H9 (cell line): ENCODE data around the gene TRIM2. TPM values are rescaled to one million over a fixed set of nuclear protein-coding genes. Genes with fewer than 3 reads are reported as not detected.

Experiments used
- DNase-seq: peaks from one replicate; pipeline ENCODE4 v3.0.0-alpha.2; 2017
- H2AFZ ChIP-seq: one replicate; pipeline ENCODE4 v1.6.1; 2013; ENCODE audit warnings: mild to moderate bottlenecking, low read length, control low read depth, moderate library complexity
- H2AK5ac ChIP-seq: 2 replicates; pipeline ENCODE4 v1.6.1; 2013; ENCODE audit warnings: low read length, control low read depth, mixed read lengths; ENCODE audit not compliant: insufficient read length
- H2BK120ac ChIP-seq: one replicate; pipeline ENCODE4 v1.6.1; 2013; ENCODE audit warnings: low read depth, mild to moderate bottlenecking, low read length, control low read depth, inconsistent platforms; ENCODE audit not compliant: poor library complexity, severe bottlenecking
- H2BK12ac ChIP-seq: 2 replicates; pipeline ENCODE4 v1.6.1; 2013; ENCODE audit warnings: low read length, control low read depth, mixed read lengths, low read depth; ENCODE audit not compliant: insufficient read length
- H2BK15ac ChIP-seq: 2 replicates; pipeline ENCODE4 v1.6.1; 2013; ENCODE audit warnings: low read depth, low read length, control low read depth
- H2BK20ac ChIP-seq: one replicate; pipeline ENCODE4 v1.6.1; 2013; ENCODE audit warnings: low read depth, mild to moderate bottlenecking, low read length, control low read depth, inconsistent platforms; ENCODE audit not compliant: poor library complexity, severe bottlenecking
- H2BK5ac ChIP-seq: 2 replicates; pipeline ENCODE4 v1.6.1; 2013; ENCODE audit warnings: low read length, control low read depth, mixed read lengths; ENCODE audit not compliant: insufficient read length
- H3K14ac ChIP-seq: 2 replicates; pipeline ENCODE4 v1.6.1; 2013; ENCODE audit warnings: low read length, control low read depth; ENCODE audit not compliant: insufficient read depth
- H3K18ac ChIP-seq: 2 replicates; pipeline ENCODE4 v1.6.1; 2013; ENCODE audit warnings: low read depth, mild to moderate bottlenecking, mixed read lengths, low read length, control low read depth; ENCODE audit not compliant: insufficient read length
- H3K23ac ChIP-seq: 2 replicates; pipeline ENCODE4 v1.6.1; 2013; ENCODE audit warnings: low read length, control low read depth, mixed read lengths, low read depth; ENCODE audit not compliant: insufficient read length
- H3K23me2 ChIP-seq: 2 replicates; pipeline ENCODE4 v1.6.1; 2013; ENCODE audit warnings: low read depth, mild to moderate bottlenecking, mixed read lengths, low read length, control low read depth; ENCODE audit not compliant: insufficient read length, poor library complexity, severe bottlenecking
- H3K27ac ChIP-seq: 2 replicates; pipeline ENCODE4 v1.5.1; 2013; ENCODE audit warnings: low read length, control low read depth, mixed read lengths, low read depth; ENCODE audit not compliant: insufficient read length
- H3K27me3 ChIP-seq: 2 replicates; pipeline ENCODE4 v1.6.1; 2013; ENCODE audit warnings: low read length, control low read depth, inconsistent platforms; ENCODE audit not compliant: insufficient read depth
- H3K4ac ChIP-seq: 2 replicates; pipeline ENCODE4 v1.6.1; 2013; ENCODE audit warnings: low read depth, mild to moderate bottlenecking, control low read depth, inconsistent platforms, low read length, moderate library complexity
- H3K4me1 ChIP-seq: 2 replicates; pipeline ENCODE4 v1.6.1; 2013; ENCODE audit warnings: low read length, control low read depth, inconsistent platforms; ENCODE audit not compliant: insufficient read depth
- H3K4me2 ChIP-seq: 2 replicates; pipeline ENCODE4 v1.6.1; 2013; ENCODE audit warnings: low read length, control low read depth, mixed read lengths; ENCODE audit not compliant: insufficient read length, insufficient read depth
- H3K56ac ChIP-seq: 2 replicates; pipeline ENCODE4 v1.6.1; 2013; ENCODE audit warnings: low read depth, mild to moderate bottlenecking, mixed read lengths, low read length, control low read depth; ENCODE audit not compliant: insufficient read length
- H3K79me1 ChIP-seq: 2 replicates; pipeline ENCODE4 v1.6.1; 2013; ENCODE audit warnings: low read depth, mild to moderate bottlenecking, moderate library complexity, low read length, control low read depth, inconsistent platforms; ENCODE audit not compliant: insufficient read depth, poor library complexity, severe bottlenecking
- H3K79me2 ChIP-seq: 2 replicates; pipeline ENCODE4 v1.6.1; 2013; ENCODE audit warnings: low read length, control low read depth, inconsistent platforms; ENCODE audit not compliant: insufficient read depth
- H3K9ac ChIP-seq: 2 replicates; pipeline ENCODE4 v1.6.1; 2013; ENCODE audit warnings: low read length, control low read depth, mixed read lengths; ENCODE audit not compliant: insufficient read length; ENCODE audit errors: extremely low read depth
- H3K9me3 ChIP-seq: one replicate; pipeline ENCODE4 v1.6.1; 2013; ENCODE audit warnings: low read depth, low read length, inconsistent platforms; ENCODE audit not compliant: control insufficient read depth
- H3T11ph ChIP-seq: one replicate; pipeline ENCODE4 v1.6.1; 2013; ENCODE audit warnings: mild to moderate bottlenecking, low read length, control low read depth, inconsistent platforms
- H4K20me1 ChIP-seq: one replicate; pipeline ENCODE4 v1.6.1; 2013; ENCODE audit not compliant: control insufficient read depth, insufficient read length, insufficient read depth
- H4K5ac ChIP-seq: 2 replicates; pipeline ENCODE4 v1.6.1; 2013; ENCODE audit warnings: low read depth, mild to moderate bottlenecking, mixed read lengths, low read length, control low read depth; ENCODE audit not compliant: insufficient read length
- H4K8ac ChIP-seq: replicated peaks from 2 replicates; pipeline ENCODE4 v1.6.1; 2013; ENCODE audit warnings: low read length, control low read depth, mixed read lengths, low read depth; ENCODE audit not compliant: insufficient read length
- H4K91ac ChIP-seq: 2 replicates; pipeline ENCODE4 v1.6.1; 2013; ENCODE audit warnings: low read depth, mild to moderate bottlenecking, moderate library complexity, mixed read lengths, low read length, control low read depth; ENCODE audit not compliant: insufficient read length
- H3K27ac Mint-ChIP-seq, 3 experiments: 2 replicates in 2 of 3; 3 replicates in 1 of 3; pipeline ENCODE4 v1.8.0; 2020 to 2021; ENCODE audit warnings: mixed read lengths in 3 of 3, mild to moderate bottlenecking in 1 of 3, moderate library complexity in 1 of 3
- H3K27me3 Mint-ChIP-seq: 2 replicates; pipeline ENCODE4 v1.8.0; 2021; ENCODE audit warnings: low read depth, mild to moderate bottlenecking, moderate library complexity, mixed read lengths
- H3K36me3 Mint-ChIP-seq, 3 experiments: 2 replicates in 2 of 3; 3 replicates in 1 of 3; pipeline ENCODE4 v1.8.0; 2020 to 2021; ENCODE audit warnings: low read depth in 3 of 3, mixed read lengths in 3 of 3; ENCODE audit not compliant: insufficient read depth in 1 of 3
- H3K4me1 Mint-ChIP-seq, 2 experiments: 2 replicates each; pipeline ENCODE4 v1.8.0; 2020; ENCODE audit warnings: mixed read lengths in 2 of 2
- H3K4me3 Mint-ChIP-seq, 2 experiments: 2 replicates in 1 of 2; 3 replicates in 1 of 2; pipeline ENCODE4 v1.8.0; 2020 to 2021; ENCODE audit warnings: mild to moderate bottlenecking in 2 of 2, mixed read lengths in 2 of 2, moderate library complexity in 1 of 2
- H3K9me3 Mint-ChIP-seq, 2 experiments: 2 replicates in 1 of 2; 3 replicates in 1 of 2; pipeline ENCODE4 v1.8.0; 2020; ENCODE audit warnings: mild to moderate bottlenecking in 2 of 2, mixed read lengths in 2 of 2, moderate library complexity in 1 of 2
- whole genome bisulfite sequencing: extraction: QIAGEN DNeasy Blood & Tissue Kit; methylation state at CpG from one replicate; pipeline ENCODE4 v1.1.7; 2013; ENCODE audit warnings: missing lambda C conversion rate, low lambda C conversion rate, mixed read lengths; ENCODE audit not compliant: insufficient read length; ENCODE audit errors: extremely low coverage; 5-methylcytosine and 5-hydroxymethylcytosine counted together
- total RNA-seq: library from RNA; stranded (reverse); gene quantifications from 2 replicates; pipeline ENCODE4 v1.2.1, GENCODE V29; 2021
- TF ChIP-seq, protein P1 (sequence below): fragments of 200-600 bp; sonication (generic); conservative IDR thresholded peaks from 3 replicates; pipeline ENCODE4 v1.8.0; 2021; ENCODE audit warnings: antibody characterized with exemption, mild to moderate bottlenecking

TRIM2 gene
- total RNA-seq, 1 experiment from 2014 or later = 28.9 TPM

GRCh38 chr4:153261461-153261860 lies 57.2 kb downstream of the TRIM2 start:
- no peak overlapping the region for H2AK5ac ChIP-seq
- H3K23ac ChIP-seq = no peak overlapping the region
- H3K4ac ChIP-seq = no peak overlapping the region
- no peak overlapping the region for H2BK15ac ChIP-seq
- H3K14ac ChIP-seq = no peak overlapping the region
- peaks cover 7 to 24% (median 21%) of the 10 kb centered on the region in 3 experiments for H3K36me3 Mint-ChIP-seq
- H4K20me1 ChIP-seq = no peaks in the 10 kb centered on the region
- no peaks in the 10 kb centered on the region for H3K9me3 ChIP-seq
- no peak for DNase-seq
- WGBS = no CpG with 5 or more reads among the region's 2 CpGs
- peak overlapping the region; percentile 69 to 89 (median 72); a peak in 6 of 7 replicates for H3K27ac Mint-ChIP-seq
- H2BK20ac ChIP-seq = no peak overlapping the region
- no peak overlapping the region for H4K8ac ChIP-seq
- H3K27me3 ChIP-seq = no peaks in the 10 kb centered on the region
- TF ChIP-seq, protein P1, sequence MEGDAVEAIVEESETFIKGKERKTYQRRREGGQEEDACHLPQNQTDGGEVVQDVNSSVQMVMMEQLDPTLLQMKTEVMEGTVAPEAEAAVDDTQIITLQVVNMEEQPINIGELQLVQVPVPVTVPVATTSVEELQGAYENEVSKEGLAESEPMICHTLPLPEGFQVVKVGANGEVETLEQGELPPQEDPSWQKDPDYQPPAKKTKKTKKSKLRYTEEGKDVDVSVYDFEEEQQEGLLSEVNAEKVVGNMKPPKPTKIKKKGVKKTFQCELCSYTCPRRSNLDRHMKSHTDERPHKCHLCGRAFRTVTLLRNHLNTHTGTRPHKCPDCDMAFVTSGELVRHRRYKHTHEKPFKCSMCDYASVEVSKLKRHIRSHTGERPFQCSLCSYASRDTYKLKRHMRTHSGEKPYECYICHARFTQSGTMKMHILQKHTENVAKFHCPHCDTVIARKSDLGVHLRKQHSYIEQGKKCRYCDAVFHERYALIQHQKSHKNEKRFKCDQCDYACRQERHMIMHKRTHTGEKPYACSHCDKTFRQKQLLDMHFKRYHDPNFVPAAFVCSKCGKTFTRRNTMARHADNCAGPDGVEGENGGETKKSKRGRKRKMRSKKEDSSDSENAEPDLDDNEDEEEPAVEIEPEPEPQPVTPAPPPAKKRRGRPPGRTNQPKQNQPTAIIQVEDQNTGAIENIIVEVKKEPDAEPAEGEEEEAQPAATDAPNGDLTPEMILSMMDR = no peak
- H3K4me3 Mint-ChIP-seq = no peak overlapping the region
- peaks cover 3% of the 10 kb centered on the region; the same call in 1 of the 2 replicates for H3K79me2 ChIP-seq
- no peak overlapping the region for H2BK12ac ChIP-seq
- H3T11ph ChIP-seq = no peak overlapping the region
- no peaks in the 10 kb centered on the region; the same call in 1 of the 2 replicates for H3K27me3 Mint-ChIP-seq
- no peak overlapping the region for H3K4me2 ChIP-seq
- peaks cover 5 to 7% of the 10 kb centered on the region in 2 experiments; a peak in 3 of 5 replicates for H3K9me3 Mint-ChIP-seq
- H3K27ac ChIP-seq = no peak overlapping the region
- H2BK120ac ChIP-seq = no peak overlapping the region
- no peaks in the 10 kb centered on the region for H3K79me1 ChIP-seq
- H3K9ac ChIP-seq = no peak overlapping the region
- H3K23me2 ChIP-seq = peaks cover 10% of the 10 kb centered on the region
- H3K4me1 Mint-ChIP-seq = peaks cover 36 to 39% of the 10 kb centered on the region in 2 experiments
- no peak overlapping the region for H4K91ac ChIP-seq
- no peak overlapping the region for H3K18ac ChIP-seq
- no peak overlapping the region for H3K56ac ChIP-seq
- no peak overlapping the region for H2BK5ac ChIP-seq
- peaks cover 7% of the 10 kb centered on the region; the same call in 1 of the 2 replicates for H3K4me1 ChIP-seq
- H4K5ac ChIP-seq = no peak overlapping the region
- no peak overlapping the region for H2AFZ ChIP-seq
